Thymus (tissue), 11 donors: ENCODE data around the gene SCAMP4. TPM values are rescaled to one million over a fixed set of nuclear protein-coding genes. Genes with fewer than 3 reads are reported as not detected.

Source experiments
- DNase-seq, 9 donors: peaks; one replicate each; pipeline ENCODE4 v3.0.0-alpha.2; 2013; ENCODE audit warnings: low spot score in 9 of 9, low read depth in 6 of 9, missing footprints in 1 of 9
- H3K27ac ChIP-seq, 2 donors: one replicate each; pipeline ENCODE4 v1.5.1; 2013; ENCODE audit warnings: control low read depth in 1 of 2, low read depth in 1 of 2, low read length in 1 of 2, mild to moderate bottlenecking in 1 of 2, moderate library complexity in 1 of 2
- H3K27me3 ChIP-seq, 2 donors: one replicate each; pipeline ENCODE4 v1.5.1; 2013; ENCODE audit warnings: low read length in 1 of 2; ENCODE audit not compliant: control insufficient read depth in 2 of 2, insufficient read depth in 1 of 2
- H3K36me3 ChIP-seq, 2 donors: one replicate each; pipeline ENCODE4 v1.5.1; 2013; ENCODE audit warnings: low read length in 1 of 2, mild to moderate bottlenecking in 1 of 2, moderate library complexity in 1 of 2; ENCODE audit not compliant: control insufficient read depth in 2 of 2, insufficient read depth in 2 of 2
- H3K4me1 ChIP-seq, 2 donors: one replicate each; pipeline ENCODE4 v1.5.1; 2013; ENCODE audit warnings: low read length in 2 of 2; ENCODE audit not compliant: control insufficient read depth in 2 of 2, insufficient read depth in 2 of 2
- H3K4me3 ChIP-seq, 2 donors: one replicate each; pipeline ENCODE4 v1.5.1; 2013; ENCODE audit warnings: low read length in 2 of 2, control low read depth in 1 of 2, mild to moderate bottlenecking in 1 of 2
- H3K9me3 ChIP-seq, 2 donors: one replicate each; pipeline ENCODE4 v1.5.1; 2013; ENCODE audit warnings: low read length in 1 of 2, mild to moderate bottlenecking in 1 of 2; ENCODE audit not compliant: control insufficient read depth in 2 of 2, insufficient read depth in 1 of 2
- WGBS: extraction: QIAGEN DNeasy Blood & Tissue Kit; methylation state at CpG from one replicate; pipeline ENCODE4 v1.1.7; 2013; 5-methylcytosine and 5-hydroxymethylcytosine counted together
- polyA plus RNA-seq: library from polyadenylated mRNA; stranded (reverse); fragments of 200-250 nt; gene quantifications from one replicate; pipeline ENCODE4 v1.2.3, GENCODE V29; 2013
- total RNA-seq: library from RNA; stranded (reverse); fragments of 120-200 nt; gene quantifications from one replicate; pipeline ENCODE4 v1.2.4, GENCODE V29; 2013
- donor health status: healthy.

Gene SCAMP4
- total and polyA plus RNA-seq, 2 donors, result 9.2 to 21.9 TPM

- Histone ChIP-seq H3K4me3 (no peak overlapping the region), H3K4me1 (peaks cover 0 to 2% of the 10 kb centered on the region in 2 donors), H3K27ac (no peak overlapping the region), H3K9me3 (no peaks in the 10 kb centered on the region), H3K36me3 (peaks cover 56 to 65% of the 10 kb centered on the region in 2 donors), H3K27me3 (no peaks in the 10 kb centered on the region)
- 96% methylated on average over 28 of the region's 28 CpGs for WGBS
- DNase-seq, result no peak
These were observed 69.4 kb downstream of the SCAMP4 start for GRCh38 chr19:1974381-1975161.

GRCh38 chr19:1975162-1975480 is 69.9 kb downstream of the SCAMP4 start:
- no peak for DNase-seq
- H3K36me3 ChIP-seq, result peaks cover 56 to 65% of the 10 kb centered on the region in 2 donors
- no peak overlapping the region for H3K27ac ChIP-seq

More at GRCh38 chr19:1975162-1975480, 69.9 kb downstream of the SCAMP4 start:
- WGBS, result 92% methylated on average over 20 of the region's 20 CpGs
- Histone ChIP-seq H3K4me3 (no peak overlapping the region), H3K9me3 (no peaks in the 10 kb centered on the region), H3K27me3 (no peaks in the 10 kb centered on the region), H3K4me1 (peaks cover 0 to 4% of the 10 kb centered on the region in 2 donors)

Other genes starting within 250 kb of the SCAMP4 start
- under 0.01 TPM for gene ONECUT3, start 151.9 kb upstream of the SCAMP4 start, total RNA-seq
- gene ONECUT3, start 151.9 kb upstream of the SCAMP4 start, polyA plus RNA-seq, result 0.02 TPM
- gene ATP8B3, start 93.1 kb upstream of the SCAMP4 start, total RNA-seq, result 1.3 TPM
- gene ATP8B3, start 93.1 kb upstream of the SCAMP4 start, polyA plus RNA-seq, result 3.6 TPM
- 3.8 TPM for gene REXO1, start 56.9 kb upstream of the SCAMP4 start, total RNA-seq
- gene REXO1, start 56.9 kb upstream of the SCAMP4 start, polyA plus RNA-seq, result 28.7 TPM
- gene KLF16, start 41.8 kb upstream of the SCAMP4 start, total RNA-seq, result 3.2 TPM
- 8.4 TPM for gene KLF16, start 41.8 kb upstream of the SCAMP4 start, polyA plus RNA-seq
- 97.4 TPM for gene ABHD17A, start 19.9 kb upstream of the SCAMP4 start, total RNA-seq
- 90.4 TPM for gene ABHD17A, start 19.9 kb upstream of the SCAMP4 start, polyA plus RNA-seq
- gene ADAT3, start within 50 bp of the SCAMP4 start, total RNA-seq, result 2.0 TPM
- 4.5 TPM for gene ADAT3, start within 50 bp of the SCAMP4 start, polyA plus RNA-seq
- 52.0 TPM for gene CSNK1G2, start 35.8 kb downstream of the SCAMP4 start, total RNA-seq
- gene CSNK1G2, start 35.8 kb downstream of the SCAMP4 start, polyA plus RNA-seq, result 80.9 TPM
- gene BTBD2, start 110.3 kb downstream of the SCAMP4 start, total RNA-seq, result 18.0 TPM
- gene BTBD2, start 110.3 kb downstream of the SCAMP4 start, polyA plus RNA-seq, result 36.9 TPM
- gene MKNK2, start 145.8 kb downstream of the SCAMP4 start, total RNA-seq, result 59.4 TPM
- 97.9 TPM for gene MKNK2, start 145.8 kb downstream of the SCAMP4 start, polyA plus RNA-seq
- 20.0 TPM for gene MOB3A, start 190.9 kb downstream of the SCAMP4 start, total RNA-seq
- 29.7 TPM for gene MOB3A, start 190.9 kb downstream of the SCAMP4 start, polyA plus RNA-seq
- 5.1 TPM for gene IZUMO4, start 191.5 kb downstream of the SCAMP4 start, total RNA-seq
- 37.8 TPM for gene IZUMO4, start 191.5 kb downstream of the SCAMP4 start, polyA plus RNA-seq
- 32.5 TPM for gene AP3D1, start 246.2 kb downstream of the SCAMP4 start, total RNA-seq
- 80.1 TPM for gene AP3D1, start 246.2 kb downstream of the SCAMP4 start, polyA plus RNA-seq